HCT116 (cell line): ENCODE measurements around the gene TMEM235.

Source experiments
- CEBPB ChIP-seq: IDR thresholded peaks from 2 replicates; pipeline ENCODE4 v1.6.1; 2012; ENCODE audit warnings: low read depth
- CTCF ChIP-seq, 3 experiments: fragments of 200-600 bp in 1 of 3; sonication (generic) in 1 of 3; IDR thresholded peaks in 2 of 3; conservative IDR thresholded peaks in 1 of 3; 2 replicates each; pipeline ENCODE4 v1.5.1; 2012 to 2017; ENCODE audit warnings: low read depth in 2 of 3, low read length in 2 of 3, antibody characterized with exemption in 1 of 3, borderline replicate concordance in 1 of 3, control low read depth in 1 of 3, mild to moderate bottlenecking in 1 of 3, mixed read lengths in 1 of 3, mixed run types in 1 of 3, moderate library complexity in 1 of 3; ENCODE audit not compliant: insufficient read depth in 1 of 3
- EZH2 ChIP-seq: fragments of 200-600 bp; sonication (generic); IDR thresholded peaks from 2 replicates; pipeline ENCODE4 v1.6.1; 2017; ENCODE audit warnings: antibody characterized with exemption, mixed run types
- JUND ChIP-seq: IDR thresholded peaks from 2 replicates; pipeline ENCODE4 v1.6.1; 2012
- POLR2A ChIP-seq: IDR thresholded peaks from 2 replicates; pipeline ENCODE4 v1.7.0; 2011; ENCODE audit warnings: borderline replicate concordance; ENCODE audit not compliant: insufficient read depth, insufficient read length; ENCODE audit errors: extremely low read depth
- POLR2AphosphoS5 ChIP-seq: IDR thresholded peaks from 2 replicates; pipeline ENCODE4 v1.6.1; 2011; ENCODE audit warnings: mild to moderate bottlenecking, low read depth, low read length, moderate library complexity
- SRF ChIP-seq: IDR thresholded peaks from 2 replicates; pipeline ENCODE4 v1.6.1; 2012; ENCODE audit warnings: low read depth
- ZFX ChIP-seq: fragments of 450-650 bp; IDR thresholded peaks from 2 replicates; pipeline ENCODE4 v1.6.1; 2017

- TF ChIP-seq CTCF (IDR thresholded peaks at IDR 0.05 in 2 of 3, conservative IDR thresholded peaks at IDR 0.05 in 1 of 3; ENCODE audit: borderline replicate concordance in 1 of 3, insufficient read depth in 1 of 3, low read depth in 2 of 3, low read length in 2 of 3) (no peak), POLR2AphosphoS5 (no peak), POLR2A (no peak), EZH2 (no peak), SRF (no peak), ZFX (no peak), JUND (no peak), CEBPB (no peak)
Measured at GRCh38 chr17:78256707-78257591, 25.5 kb downstream of the TMEM235 start.
